CMK (cell line): ENCODE measurements around the gene SCUBE3.

Experiments used
- DNase-seq: peaks from one replicate; pipeline ENCODE4 v3.0.0-alpha.2; 2010; ENCODE audit warnings: low read depth

SCUBE3 gene

DNA sequence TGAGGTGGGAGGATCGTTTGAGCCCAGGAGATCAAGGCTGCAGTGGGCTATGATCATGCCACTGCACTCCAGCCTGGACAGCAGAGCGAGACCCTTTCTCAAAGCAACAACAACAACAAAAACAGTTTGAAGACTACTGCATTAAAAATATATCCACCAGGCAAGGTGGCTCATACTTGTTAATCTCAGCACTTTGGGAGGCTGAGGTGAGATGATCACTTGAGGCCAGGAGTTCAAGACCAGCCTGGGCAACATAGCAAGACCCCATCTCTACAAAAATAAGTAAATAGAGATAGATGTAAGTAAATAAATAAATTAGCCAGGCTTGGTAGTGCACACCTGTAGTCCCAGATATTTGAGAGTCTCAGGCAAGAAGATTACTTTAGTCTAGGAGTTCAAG, 58.2 kb downstream of the SCUBE3 start:
- no peak for DNase-seq

DNA sequence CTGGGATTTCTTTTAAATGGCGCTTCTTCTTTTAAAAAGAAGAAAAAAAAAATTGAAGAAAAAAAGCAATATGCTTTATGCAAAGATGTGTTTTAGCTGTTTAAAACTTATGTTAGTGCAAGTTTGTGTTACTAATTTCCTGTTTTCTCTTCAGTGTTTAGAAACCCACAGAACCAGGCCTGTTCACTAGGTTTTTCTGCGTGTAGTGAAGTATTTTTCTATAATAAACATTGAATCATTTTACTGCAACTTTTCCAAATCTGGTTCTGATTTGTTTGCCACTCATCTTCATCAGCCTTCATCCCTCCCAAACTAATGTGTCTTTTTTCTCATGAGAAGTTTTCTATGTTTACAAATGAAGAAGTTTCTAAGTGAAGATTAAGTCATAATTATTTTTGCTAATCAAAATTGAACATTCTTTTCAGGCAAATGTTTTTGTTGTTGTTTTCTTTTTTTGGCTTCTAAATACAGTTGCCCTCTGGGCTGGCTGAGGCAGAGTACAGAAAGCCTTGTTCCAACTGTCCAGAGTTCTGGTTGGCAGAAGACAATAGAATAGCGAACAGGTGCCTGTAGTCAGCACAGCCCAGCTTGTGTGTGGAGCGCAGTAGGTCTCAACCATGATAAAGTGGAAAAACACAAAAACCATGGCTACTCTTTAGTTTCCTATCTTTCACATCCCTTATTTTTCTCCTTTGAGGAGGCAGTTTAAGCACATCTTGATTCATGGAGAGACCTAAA, 60.2 kb downstream of the SCUBE3 start:
- DNase-seq: no peak

DNA sequence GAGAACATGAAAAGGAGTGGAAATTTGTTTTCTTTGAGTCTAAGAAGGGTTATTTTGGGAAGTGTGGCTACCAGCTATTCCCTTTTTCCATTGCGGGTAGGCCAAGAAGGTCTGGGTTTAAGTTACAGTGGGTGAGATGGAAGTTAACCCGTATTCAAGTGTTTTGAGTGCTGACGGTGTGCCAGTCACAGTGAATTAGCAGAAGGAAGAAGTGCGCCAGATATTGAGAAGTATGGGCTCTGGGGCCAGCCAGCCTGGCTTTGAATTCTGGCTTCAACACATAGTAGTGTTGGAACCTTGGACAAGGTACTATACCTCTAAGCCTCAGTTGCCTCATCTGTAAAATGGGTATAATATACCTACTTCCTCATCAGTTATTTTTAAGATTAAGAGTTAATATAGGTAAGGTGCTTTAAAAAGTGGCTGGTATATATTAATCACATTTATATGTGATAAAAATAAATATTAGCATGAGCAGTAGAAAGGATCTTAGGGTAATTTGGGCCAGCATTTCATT, 62.0 kb downstream of the SCUBE3 start:
- no peak for DNase-seq

DNA sequence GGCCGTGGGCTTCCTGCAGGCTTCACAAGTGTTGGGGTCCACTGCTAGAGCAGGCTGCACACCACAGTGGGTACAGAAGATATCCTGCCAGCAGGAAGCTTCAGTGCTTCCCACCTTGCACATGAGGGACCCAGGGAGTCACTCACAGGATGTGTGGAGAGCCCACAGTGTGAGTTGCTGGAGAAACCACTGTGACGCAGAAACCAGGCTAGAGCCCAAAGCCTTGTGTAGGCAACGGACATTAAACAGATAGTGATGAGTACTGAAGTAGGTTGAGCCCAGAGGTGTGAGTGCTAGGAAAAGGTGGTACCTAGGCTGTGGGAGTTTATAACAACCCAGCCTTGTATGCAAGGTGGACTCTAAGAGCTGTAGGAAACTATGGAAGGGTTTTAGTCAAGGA, 65.0 kb downstream of the SCUBE3 start:
- DNase-seq: no peak

DNA sequence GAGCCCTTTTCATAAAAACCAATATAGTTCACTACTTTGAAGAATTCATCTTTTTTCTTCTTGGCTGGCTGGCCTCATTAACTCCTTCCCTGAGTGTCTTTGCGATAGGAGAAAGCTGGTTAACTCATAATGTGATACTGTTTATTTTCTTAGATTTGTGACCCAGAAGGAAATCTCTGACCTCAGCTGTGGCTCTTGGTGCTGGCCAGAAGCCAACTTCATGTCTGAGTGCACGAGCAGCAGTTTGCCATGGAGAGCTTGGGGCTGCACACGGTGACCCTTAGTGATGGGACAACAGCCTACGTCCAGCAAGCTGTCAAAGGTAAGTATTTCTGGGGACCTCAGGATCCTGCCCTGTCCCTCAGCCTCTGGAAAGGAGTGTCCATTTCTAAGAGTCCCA, 67.1 kb downstream of the SCUBE3 start:
- DNase-seq: no peak

DNA sequence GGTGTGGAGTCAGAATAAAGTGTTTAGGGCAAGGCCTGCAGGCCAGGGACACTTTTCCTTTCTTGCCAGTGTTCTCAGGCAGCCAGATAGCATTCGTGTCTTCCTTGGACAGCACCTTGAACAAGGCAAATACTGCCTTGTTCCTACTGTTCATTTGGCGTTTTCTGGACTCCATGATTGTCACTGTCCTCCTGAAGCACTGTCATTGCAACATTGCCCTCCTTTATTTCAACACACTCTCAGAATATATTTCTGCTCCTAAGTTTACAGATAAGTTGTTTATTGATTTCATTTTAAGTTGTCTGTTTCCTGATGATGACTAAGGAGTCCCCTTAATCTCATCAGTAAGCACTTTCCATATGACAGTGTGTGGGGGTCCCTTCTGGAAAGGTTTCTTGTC, 68.7 kb downstream of the SCUBE3 start:
- DNase-seq: no peak

DNA sequence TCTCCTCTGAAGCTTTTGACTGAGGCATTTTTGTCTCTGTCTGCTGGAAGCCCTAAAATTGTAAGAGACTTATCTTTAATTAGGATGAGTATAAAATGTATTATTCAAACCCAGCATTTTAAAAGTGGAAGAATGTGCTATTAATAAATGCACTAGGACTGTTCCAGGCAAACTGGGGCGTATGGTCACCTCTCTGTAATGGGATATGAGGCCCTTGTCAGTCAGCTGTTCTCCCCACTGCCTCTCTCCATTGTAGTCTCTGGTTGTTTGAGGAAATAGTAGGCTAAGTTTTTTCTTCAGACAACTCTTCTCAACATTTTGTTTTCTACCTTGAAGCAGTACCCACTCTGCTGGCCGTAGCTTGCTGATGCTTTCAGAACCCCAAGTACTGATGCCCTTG, 69.6 kb downstream of the SCUBE3 start:
- no peak for DNase-seq

DNA sequence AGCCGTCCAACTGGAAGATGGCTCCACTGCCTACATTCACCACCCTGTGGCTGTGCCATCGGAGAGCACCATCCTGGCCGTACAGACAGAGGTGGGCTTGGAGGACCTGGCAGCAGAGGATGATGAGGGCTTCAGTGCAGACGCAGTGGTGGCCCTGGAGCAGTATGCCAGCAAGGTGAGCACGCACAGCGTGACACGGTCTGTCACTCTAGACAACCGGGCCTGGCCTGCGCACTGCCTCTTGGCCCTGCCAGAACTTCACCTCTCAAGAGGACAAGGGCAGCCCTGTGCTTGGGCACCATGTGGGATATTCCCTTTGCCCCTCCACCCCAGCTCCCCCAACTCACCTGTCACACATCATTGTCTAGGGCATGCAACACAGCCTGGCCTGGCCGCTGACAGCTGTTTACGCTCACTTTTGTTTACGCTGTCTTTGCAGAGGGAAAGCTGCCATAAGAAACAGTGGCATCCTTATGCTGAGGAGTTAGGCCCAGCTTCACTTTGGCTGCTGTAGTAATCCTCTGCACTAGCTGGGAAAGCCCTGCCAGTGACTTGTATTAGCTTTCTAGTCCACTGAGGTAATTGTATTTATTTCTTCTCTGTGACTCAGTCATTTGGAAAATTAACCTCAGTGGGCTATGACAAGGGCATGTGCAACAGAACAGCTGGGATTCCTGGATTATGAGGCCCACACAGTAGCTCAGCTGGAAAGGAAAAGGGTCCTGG, 74.1 kb downstream of the SCUBE3 start:
- no peak for DNase-seq

DNA sequence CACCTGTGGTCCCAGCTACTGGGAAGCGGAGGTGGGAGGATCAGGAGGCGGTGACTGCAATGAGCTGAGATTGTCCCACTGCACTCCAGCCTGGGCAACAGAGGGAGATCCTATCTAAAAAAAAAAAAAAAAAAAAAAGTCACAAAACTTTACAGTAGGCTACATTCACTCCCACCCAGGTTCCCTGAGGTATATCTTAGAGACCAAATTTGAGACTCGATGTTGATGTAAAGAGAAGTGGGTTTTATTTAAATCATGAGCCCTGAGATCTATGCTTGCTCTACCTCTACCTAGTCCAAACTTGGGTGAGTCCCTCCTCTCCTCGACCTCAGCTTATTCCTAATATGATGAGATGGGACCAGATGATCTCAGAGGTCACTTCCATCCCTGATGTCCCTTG, 75.1 kb downstream of the SCUBE3 start:
- DNase-seq: no peak

DNA sequence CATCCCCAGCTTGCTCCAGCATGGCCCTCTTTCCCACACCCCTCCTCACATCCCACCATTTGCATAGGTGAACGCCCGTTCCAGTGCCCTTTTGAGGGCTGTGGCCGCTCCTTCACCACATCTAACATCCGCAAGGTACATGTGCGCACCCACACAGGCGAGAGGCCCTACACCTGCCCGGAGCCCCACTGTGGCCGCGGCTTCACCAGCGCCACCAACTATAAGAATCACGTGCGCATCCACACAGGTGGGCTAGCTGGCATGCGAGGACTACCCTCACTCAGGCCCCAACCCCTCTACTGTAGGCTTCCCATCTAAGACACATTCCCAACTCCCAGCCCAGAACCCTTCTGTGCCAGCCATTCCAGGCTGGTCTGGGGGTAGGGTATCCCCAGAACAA, 77.7 kb downstream of the SCUBE3 start:
- no peak for DNase-seq

DNA sequence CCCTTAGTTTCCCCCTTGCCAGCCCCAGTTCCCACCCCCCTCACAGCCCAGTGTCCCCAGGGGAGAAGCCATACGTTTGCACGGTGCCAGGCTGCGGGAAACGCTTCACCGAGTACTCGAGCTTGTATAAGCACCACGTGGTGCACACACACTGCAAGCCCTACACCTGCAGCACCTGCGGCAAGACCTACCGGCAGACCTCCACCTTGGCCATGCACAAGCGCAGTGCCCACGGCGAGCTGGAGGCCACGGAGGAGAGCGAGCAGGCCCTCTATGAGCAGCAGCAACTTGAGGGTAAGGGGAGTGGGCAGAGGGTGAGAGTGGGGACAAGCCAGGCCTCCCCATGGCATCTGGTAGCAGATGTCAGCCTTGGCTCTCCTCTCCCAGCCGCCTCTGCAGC, 78.7 kb downstream of the SCUBE3 start:
- no peak for DNase-seq

DNA sequence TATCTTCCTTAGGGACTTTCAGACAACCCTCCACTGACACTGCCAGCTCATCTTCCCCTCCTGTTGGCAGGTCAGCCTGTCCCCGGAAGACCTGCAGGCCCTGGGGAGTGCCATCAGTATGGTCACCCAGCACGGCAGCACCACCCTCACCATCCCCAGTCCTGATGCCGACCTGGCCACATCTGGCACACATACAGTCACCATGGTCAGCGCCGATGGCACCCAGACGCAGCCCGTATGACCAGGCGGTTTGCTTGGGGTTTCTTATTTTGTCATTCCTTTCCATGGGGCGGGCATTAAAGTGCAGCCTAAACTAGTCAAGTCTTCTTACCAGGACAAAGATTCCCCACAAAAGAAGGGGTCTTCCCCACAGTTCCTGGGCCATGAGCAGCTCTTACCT, 79.9 kb downstream of the SCUBE3 start:
- no peak for DNase-seq

DNA sequence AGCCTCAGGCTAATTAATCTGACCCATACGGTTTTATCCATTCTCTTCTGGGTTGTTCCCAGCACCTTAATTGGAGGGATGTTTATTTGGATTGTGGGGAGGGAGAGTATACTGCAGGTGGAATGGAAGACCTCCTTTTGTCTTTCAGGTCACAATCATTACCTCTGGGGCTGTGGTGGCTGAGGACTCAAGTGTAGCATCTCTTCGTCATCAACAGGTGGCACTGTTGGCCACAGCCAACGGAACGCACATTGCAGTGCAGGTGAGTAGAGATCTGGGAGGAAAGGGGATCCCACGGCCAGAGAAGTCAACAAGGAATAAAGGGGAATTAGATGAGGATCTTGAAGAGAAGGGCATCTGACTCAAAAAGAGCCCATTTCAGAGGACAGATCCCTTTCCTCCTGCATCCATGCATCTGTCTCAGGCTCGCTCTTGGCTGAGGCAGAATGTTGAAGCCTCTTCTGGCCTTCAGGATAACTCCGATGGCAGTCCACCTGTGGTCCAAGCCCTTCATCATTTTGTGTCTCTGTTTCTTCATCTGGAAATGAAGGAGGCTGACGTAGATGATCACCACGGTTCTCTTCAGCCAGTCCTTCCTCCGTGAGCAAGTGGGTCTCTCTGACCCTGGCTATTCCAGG, 80.7 kb downstream of the SCUBE3 start:
- DNase-seq: no peak

DNA sequence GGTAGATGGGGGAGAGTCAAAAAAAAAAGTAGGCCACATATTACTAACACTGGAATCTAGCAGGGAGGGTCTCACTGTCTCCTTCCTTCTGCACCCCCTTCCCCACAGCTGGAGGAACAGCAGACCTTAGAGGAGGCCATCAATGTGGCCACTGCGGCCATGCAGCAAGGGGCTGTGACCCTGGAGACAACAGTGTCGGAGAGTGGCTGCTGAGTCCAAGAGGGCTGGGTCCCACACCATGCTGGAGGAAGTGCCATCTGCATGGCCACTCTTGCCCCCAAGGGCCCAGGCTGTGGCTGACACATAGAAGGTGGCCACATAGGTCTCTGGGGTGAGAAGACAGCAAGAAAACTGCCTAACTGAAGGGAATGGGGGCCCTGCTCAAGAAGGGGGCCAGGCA, 81.3 kb downstream of the SCUBE3 start:
- no peak for DNase-seq

DNA sequence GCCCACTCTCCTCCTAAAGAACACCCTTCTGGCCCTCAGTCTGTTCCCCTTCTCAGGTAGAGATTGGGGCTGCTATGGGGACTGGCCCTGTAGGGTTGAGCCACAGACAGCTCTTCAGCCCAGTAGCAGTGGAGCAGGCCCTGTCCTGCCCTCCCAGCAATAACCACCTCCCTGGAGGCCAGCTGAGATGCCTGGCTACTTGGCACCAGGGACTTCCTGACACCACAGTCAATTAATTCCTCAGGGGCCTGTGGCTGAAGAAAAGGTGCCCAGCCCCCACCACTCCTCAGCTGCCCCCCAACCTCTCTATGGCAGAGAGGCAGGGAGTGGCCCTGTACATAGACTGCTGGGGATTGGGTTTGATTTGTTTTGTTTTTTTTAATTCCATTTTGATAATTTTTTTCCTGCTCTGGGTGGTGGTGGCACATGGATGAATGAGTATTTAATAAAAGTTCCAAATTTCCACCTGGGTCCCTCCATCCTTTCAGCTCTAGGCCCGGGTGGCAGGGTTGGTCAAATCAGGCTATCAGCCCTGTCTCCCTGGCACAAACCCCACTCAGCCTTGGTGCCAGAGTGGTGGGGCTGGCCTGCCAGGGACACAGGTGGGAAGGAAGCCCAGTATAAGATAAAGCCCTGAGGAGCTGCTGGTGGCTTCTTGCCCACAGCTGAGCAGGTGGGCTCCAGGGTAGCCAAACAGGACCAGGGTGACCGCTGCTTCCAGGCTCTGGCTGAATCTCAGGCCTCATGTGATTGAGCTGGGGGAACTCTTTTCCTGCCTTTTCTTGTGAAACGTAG, 82.0 kb downstream of the SCUBE3 start:
- no peak for DNase-seq

DNA sequence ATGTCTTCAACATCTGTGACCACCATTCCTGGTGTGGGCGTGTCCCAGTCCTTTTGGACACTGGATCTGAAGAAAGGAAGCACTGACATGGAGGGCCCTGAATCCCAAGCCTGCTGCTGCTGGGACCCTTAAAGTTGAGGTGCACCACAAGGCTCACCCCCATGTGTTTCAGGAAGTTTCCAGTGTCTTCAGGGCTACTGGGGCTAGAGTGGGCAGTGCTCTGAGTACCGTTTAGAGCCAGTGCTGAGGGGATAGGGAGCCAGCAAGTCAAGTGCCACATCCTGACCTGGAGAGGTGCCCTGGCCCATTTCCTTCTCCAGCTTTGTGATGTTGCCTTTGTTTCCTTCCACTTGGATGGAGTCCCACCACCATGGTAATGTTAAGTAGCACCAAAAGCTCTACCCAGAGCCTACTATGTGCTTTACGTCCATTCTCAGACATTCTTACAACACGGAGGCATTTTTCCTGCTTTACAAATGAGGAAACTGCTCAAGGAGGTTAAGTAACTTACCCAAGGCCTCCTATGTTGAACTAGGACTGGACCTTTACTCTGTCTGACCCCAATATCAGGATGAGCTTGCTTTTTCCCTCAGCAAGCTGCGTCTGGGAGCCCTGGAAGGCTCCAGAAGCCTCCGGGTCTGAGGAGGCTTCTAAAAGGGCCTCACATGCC, 83.3 kb downstream of the SCUBE3 start:
- no peak for DNase-seq

DNA sequence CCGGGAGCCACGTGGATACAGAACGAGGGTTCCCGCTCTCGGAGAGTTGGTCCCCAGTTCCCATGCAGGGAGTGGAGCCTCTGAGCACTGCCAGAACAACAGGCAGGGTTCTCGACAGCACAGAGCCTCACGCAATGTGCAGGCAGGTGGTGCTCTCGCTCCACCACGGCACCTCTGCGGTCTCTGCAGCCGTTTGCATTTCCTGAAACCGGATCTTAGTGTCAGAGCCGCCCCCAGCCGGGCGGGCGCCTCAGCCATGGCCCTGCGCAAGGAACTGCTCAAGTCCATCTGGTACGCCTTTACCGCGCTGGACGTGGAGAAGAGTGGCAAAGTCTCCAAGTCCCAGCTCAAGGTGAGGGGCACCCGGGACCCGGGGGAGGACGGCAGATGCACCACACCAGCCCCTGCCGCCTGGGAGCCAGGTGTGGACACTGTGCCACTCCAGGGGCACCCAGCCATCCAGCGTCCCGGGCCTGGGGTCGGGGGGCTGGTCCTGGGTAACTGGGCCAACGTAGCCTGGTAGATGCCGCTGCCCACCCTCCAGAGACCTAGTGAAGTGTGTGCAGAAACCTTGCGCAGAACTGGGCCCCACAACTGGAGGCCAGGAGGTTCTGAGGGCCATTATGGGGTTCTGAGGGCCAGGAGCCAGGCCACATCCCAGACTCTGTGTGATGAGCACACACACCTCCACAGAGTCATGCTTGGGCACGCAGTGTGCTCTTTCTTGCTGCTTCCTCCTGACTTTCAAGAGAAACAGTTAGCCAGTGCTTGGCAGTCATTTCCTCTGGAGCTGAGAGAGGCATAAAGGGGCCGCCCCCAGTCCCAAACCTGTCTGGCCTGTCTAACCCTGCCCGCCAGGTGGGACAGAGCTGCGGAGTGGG, 84.1 kb downstream of the SCUBE3 start, which contains the start of gene DEF6:
Gene DEF6, plus strand, starts transcription at position 218 of the 881 bp plus-strand sequence. Its CDS starts 39 bp downstream, at position 257.
- DNase-seq: peak; percentile 83

DNA sequence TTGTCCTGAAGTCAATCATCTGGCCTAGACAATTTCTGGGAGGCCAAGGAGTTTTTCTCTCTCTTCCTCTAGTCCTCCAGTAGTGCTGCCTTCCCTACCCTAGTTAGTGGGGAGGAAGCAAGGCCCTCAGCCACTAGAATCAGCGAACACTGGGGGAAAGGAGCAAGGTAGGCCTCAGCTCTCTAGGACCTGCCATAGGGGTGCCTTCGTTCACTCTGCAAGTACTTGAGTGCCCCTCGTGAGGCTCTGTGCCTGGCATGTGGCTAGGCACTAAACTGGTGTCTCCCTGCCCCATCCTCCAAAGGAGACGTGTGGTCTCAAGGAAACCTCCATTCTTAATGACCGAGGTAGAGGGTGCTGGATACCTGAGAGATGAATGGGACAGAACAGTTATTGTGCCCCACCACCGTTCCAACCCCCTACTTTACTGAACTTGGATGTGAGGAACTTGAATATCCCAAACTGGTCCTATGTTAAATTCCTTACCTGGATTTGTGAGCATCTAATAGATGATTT, 84.9 kb downstream of the SCUBE3 start:
- no peak for DNase-seq

DNA sequence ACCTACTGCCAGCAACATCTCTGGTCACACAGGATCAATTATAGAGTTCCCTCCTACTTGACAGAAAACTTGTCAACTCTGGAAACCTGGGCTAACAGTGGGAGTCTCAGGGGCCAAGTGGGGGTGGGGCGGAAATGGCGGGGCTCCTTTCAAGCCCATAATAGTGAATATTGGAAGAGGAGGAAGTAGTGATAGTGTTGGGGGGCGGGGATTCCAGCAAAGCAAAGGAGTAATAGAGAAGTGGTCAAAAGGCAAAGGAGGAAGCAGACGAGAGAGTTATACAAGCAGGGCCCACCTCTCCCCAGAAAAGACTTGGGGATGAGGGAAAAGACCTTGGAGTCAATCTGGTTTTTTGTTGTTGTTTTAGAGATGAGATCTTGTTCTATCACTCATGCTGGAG, 85.9 kb downstream of the SCUBE3 start:
- peak; percentile 59 for DNase-seq

DNA sequence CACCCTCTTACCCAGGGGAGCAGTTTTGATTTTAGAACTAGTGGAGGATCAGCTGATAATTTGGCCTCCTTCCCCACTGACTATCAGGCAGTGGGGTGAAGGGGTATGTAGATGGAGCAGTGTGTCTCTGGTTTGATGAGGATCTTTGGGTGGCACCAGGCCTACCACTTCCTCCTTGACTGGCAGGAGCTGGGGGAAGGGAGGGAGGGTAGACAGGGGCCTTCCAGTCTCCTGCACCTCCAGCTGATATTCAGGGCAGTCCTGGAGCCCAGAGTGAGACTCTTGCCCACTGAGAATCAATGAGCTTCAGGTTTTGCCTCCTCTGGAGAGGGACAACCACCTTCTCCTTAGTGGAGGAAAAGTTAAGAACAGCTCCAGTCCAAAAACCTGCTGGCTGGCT, 87.1 kb downstream of the SCUBE3 start:
- DNase-seq: peak; percentile 61
